ENCODE results near the gene TGIF2. TPM values are rescaled to one million over a fixed set of nuclear protein-coding genes. Genes with fewer than 3 reads are reported as not detected.

TGIF2 gene
- total and polyA plus RNA-seq, 2 of the 13 experiments (the other 11 are each of a cell fraction or from before 2014, with no cell fraction given), result 41.3 to 53.9 TPM

DNA sequence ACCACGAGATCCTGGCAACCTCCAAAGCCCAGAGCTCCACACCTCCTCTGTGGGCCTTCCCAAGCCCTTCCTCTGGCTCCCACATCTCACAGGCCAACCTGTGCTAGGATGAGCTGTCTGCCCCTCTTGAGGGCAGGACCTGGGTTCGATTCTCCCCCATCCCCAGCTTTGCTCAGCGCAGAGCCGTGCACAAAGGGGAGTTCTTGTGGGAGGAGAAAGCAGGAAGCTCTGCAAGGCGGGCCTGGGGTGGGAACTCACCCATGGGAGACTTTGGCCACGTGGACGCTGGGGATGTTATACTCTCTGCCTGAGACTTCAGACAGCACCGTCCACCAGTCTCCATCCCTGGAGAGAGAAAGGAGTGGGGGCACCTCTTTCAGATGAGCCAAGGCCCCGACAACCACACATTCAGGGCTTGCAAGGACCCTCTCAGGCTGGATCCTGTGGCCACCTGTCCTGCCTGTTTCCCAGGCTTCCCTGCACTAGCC, 59.9 kb downstream of the TGIF2 start (continued):
- TF ChIP-seq, protein P1, sequence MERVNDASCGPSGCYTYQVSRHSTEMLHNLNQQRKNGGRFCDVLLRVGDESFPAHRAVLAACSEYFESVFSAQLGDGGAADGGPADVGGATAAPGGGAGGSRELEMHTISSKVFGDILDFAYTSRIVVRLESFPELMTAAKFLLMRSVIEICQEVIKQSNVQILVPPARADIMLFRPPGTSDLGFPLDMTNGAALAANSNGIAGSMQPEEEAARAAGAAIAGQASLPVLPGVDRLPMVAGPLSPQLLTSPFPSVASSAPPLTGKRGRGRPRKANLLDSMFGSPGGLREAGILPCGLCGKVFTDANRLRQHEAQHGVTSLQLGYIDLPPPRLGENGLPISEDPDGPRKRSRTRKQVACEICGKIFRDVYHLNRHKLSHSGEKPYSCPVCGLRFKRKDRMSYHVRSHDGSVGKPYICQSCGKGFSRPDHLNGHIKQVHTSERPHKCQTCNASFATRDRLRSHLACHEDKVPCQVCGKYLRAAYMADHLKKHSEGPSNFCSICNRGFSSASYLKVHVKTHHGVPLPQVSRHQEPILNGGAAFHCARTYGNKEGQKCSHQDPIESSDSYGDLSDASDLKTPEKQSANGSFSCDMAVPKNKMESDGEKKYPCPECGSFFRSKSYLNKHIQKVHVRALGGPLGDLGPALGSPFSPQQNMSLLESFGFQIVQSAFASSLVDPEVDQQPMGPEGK (CRISPR knock-in tag; IDR thresholded peaks at IDR 0.05), result no peak
- TF ChIP-seq NFKBIZ (CRISPR knock-in tag; IDR thresholded peaks at IDR 0.05), result no peak
- TF ChIP-seq SOX6 (IDR thresholded peaks at IDR 0.05), result no peak
- TF ChIP-seq SOX6 (CRISPR knock-in tag; IDR thresholded peaks at IDR 0.05), result no peak
- TF ChIP-seq ZNF720 (CRISPR knock-in tag; IDR thresholded peaks at IDR 0.05), result peak; percentile 55; the same call in 1 of the 2 replicates
- no peak for TF ChIP-seq ZNF234 (CRISPR knock-in tag; conservative IDR thresholded peaks at IDR 0.05)
- TF ChIP-seq, protein P2, sequence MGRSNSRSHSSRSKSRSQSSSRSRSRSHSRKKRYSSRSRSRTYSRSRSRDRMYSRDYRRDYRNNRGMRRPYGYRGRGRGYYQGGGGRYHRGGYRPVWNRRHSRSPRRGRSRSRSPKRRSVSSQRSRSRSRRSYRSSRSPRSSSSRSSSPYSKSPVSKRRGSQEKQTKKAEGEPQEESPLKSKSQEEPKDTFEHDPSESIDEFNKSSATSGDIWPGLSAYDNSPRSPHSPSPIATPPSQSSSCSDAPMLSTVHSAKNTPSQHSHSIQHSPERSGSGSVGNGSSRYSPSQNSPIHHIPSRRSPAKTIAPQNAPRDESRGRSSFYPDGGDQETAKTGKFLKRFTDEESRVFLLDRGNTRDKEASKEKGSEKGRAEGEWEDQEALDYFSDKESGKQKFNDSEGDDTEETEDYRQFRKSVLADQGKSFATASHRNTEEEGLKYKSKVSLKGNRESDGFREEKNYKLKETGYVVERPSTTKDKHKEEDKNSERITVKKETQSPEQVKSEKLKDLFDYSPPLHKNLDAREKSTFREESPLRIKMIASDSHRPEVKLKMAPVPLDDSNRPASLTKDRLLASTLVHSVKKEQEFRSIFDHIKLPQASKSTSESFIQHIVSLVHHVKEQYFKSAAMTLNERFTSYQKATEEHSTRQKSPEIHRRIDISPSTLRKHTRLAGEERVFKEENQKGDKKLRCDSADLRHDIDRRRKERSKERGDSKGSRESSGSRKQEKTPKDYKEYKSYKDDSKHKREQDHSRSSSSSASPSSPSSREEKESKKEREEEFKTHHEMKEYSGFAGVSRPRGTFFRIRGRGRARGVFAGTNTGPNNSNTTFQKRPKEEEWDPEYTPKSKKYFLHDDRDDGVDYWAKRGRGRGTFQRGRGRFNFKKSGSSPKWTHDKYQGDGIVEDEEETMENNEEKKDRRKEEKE (IDR thresholded peaks at IDR 0.05), result no peak
- TF ChIP-seq, protein P3, sequence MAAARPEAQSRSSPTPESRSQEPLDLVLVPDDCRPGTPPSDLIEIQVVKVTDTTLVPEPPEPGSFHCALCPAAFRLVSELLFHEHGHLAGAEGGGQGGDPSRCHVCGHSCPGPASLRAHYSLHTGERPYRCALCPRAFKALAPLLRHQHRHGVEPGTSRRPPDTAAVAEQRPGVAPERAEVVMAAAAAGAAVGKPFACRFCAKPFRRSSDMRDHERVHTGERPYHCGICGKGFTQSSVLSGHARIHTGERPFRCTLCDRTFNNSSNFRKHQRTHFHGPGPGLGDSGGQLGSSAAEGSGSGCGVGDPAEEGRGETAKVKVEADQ (CRISPR knock-in tag; IDR thresholded peaks at IDR 0.05; ENCODE audit: borderline replicate concordance), result no peak
- TF ChIP-seq SP2 (CRISPR knock-in tag; IDR thresholded peaks at IDR 0.05), result no peak
- TF ChIP-seq, protein P4, sequence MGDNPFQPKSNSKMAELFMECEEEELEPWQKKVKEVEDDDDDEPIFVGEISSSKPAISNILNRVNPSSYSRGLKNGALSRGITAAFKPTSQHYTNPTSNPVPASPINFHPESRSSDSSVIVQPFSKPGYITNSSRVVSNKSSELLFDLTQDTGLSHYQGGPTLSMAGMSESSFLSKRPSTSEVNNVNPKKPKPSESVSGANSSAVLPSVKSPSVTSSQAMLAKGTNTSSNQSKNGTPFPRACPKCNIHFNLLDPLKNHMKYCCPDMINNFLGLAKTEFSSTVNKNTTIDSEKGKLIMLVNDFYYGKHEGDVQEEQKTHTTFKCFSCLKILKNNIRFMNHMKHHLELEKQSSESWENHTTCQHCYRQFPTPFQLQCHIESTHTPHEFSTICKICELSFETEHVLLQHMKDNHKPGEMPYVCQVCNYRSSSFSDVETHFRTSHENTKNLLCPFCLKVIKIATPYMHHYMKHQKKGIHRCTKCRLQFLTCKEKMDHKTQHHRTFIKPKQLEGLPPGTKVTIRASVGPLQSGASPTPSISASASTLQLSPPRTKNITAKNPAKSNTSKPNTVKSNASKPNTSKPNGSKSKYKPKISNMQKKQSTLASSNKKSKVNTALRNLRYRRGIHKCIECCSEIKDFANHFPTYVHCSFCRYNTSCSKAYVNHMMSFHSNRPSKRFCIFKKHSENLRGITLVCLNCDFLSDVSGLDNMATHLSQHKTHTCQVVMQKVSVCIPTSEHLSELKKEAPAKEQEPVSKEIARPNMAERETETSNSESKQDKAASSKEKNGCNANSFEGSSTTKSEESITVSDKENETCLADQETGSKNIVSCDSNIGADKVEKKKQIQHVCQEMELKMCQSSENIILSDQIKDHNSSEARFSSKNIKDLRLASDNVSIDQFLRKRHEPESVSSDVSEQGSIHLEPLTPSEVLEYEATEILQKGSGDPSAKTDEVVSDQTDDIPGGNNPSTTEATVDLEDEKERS (CRISPR knock-in tag; IDR thresholded peaks at IDR 0.05), result no peak
- no peak for TF ChIP-seq NR2F2 (IDR thresholded peaks at IDR 0.05; ENCODE audit: borderline replicate concordance, low read depth)
- 0 out of 2 replicates have a peak, but pooled peaks have one; percentile 93 for TF ChIP-seq MATR3 (CRISPR knock-in tag; IDR thresholded peaks at IDR 0.05)
- TF ChIP-seq, protein P5, sequence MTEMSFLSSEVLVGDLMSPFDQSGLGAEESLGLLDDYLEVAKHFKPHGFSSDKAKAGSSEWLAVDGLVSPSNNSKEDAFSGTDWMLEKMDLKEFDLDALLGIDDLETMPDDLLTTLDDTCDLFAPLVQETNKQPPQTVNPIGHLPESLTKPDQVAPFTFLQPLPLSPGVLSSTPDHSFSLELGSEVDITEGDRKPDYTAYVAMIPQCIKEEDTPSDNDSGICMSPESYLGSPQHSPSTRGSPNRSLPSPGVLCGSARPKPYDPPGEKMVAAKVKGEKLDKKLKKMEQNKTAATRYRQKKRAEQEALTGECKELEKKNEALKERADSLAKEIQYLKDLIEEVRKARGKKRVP (CRISPR knock-in tag; IDR thresholded peaks at IDR 0.05), result no peak
- TF ChIP-seq SPEN (CRISPR knock-in tag; IDR thresholded peaks at IDR 0.05; ENCODE audit: low read depth), result peak; percentile 27; the same call in 1 of the 2 replicates
- TF ChIP-seq HMG20B (CRISPR knock-in tag; conservative IDR thresholded peaks at IDR 0.05), result 0 out of 2 replicates have a peak, but pooled peaks have one; percentile 3
- TF ChIP-seq FOXK1 (CRISPR knock-in tag; IDR thresholded peaks at IDR 0.05; ENCODE audit: borderline replicate concordance, low read depth), result no peak
- no peak for TF ChIP-seq PRMT3 (CRISPR knock-in tag; IDR thresholded peaks at IDR 0.05; ENCODE audit: borderline replicate concordance, low read depth)
- no peak for TF ChIP-seq ZNF20 (CRISPR knock-in tag; IDR thresholded peaks at IDR 0.05)
